H9 (cell line): Measurements from ENCODE around the gene LDLRAD4. TPM values are rescaled to one million over a fixed set of nuclear protein-coding genes. Genes with fewer than 3 reads are reported as not detected.
A peak's percentile ranks its signal among the peaks of the same experiment; 100 is the strongest.

Experiments
- DNase-seq: peaks from one replicate; pipeline ENCODE4 v3.0.0-alpha.2; 2017
- H2AFZ ChIP-seq: one replicate; pipeline ENCODE4 v1.6.1; 2013; ENCODE audit warnings: mild to moderate bottlenecking, low read length, control low read depth, moderate library complexity
- H2AK5ac ChIP-seq: 2 replicates; pipeline ENCODE4 v1.6.1; 2013; ENCODE audit warnings: low read length, control low read depth, mixed read lengths; ENCODE audit not compliant: insufficient read length
- H2BK120ac ChIP-seq: one replicate; pipeline ENCODE4 v1.6.1; 2013; ENCODE audit warnings: low read depth, mild to moderate bottlenecking, low read length, control low read depth, inconsistent platforms; ENCODE audit not compliant: poor library complexity, severe bottlenecking
- H2BK12ac ChIP-seq: 2 replicates; pipeline ENCODE4 v1.6.1; 2013; ENCODE audit warnings: low read length, control low read depth, mixed read lengths, low read depth; ENCODE audit not compliant: insufficient read length
- H2BK15ac ChIP-seq: 2 replicates; pipeline ENCODE4 v1.6.1; 2013; ENCODE audit warnings: low read depth, low read length, control low read depth
- H2BK20ac ChIP-seq: one replicate; pipeline ENCODE4 v1.6.1; 2013; ENCODE audit warnings: low read depth, mild to moderate bottlenecking, low read length, control low read depth, inconsistent platforms; ENCODE audit not compliant: poor library complexity, severe bottlenecking
- H2BK5ac ChIP-seq: 2 replicates; pipeline ENCODE4 v1.6.1; 2013; ENCODE audit warnings: low read length, control low read depth, mixed read lengths; ENCODE audit not compliant: insufficient read length
- H3K14ac ChIP-seq: 2 replicates; pipeline ENCODE4 v1.6.1; 2013; ENCODE audit warnings: low read length, control low read depth; ENCODE audit not compliant: insufficient read depth
- H3K18ac ChIP-seq: 2 replicates; pipeline ENCODE4 v1.6.1; 2013; ENCODE audit warnings: low read depth, mild to moderate bottlenecking, mixed read lengths, low read length, control low read depth; ENCODE audit not compliant: insufficient read length
- H3K23ac ChIP-seq: 2 replicates; pipeline ENCODE4 v1.6.1; 2013; ENCODE audit warnings: low read length, control low read depth, mixed read lengths, low read depth; ENCODE audit not compliant: insufficient read length
- H3K23me2 ChIP-seq: 2 replicates; pipeline ENCODE4 v1.6.1; 2013; ENCODE audit warnings: low read depth, mild to moderate bottlenecking, mixed read lengths, low read length, control low read depth; ENCODE audit not compliant: insufficient read length, poor library complexity, severe bottlenecking
- H3K27ac ChIP-seq: 2 replicates; pipeline ENCODE4 v1.5.1; 2013; ENCODE audit warnings: low read length, control low read depth, mixed read lengths, low read depth; ENCODE audit not compliant: insufficient read length
- H3K27me3 ChIP-seq: 2 replicates; pipeline ENCODE4 v1.6.1; 2013; ENCODE audit warnings: low read length, control low read depth, inconsistent platforms; ENCODE audit not compliant: insufficient read depth
- H3K4ac ChIP-seq: 2 replicates; pipeline ENCODE4 v1.6.1; 2013; ENCODE audit warnings: low read depth, mild to moderate bottlenecking, control low read depth, inconsistent platforms, low read length, moderate library complexity
- H3K4me1 ChIP-seq: 2 replicates; pipeline ENCODE4 v1.6.1; 2013; ENCODE audit warnings: low read length, control low read depth, inconsistent platforms; ENCODE audit not compliant: insufficient read depth
- H3K4me2 ChIP-seq: 2 replicates; pipeline ENCODE4 v1.6.1; 2013; ENCODE audit warnings: low read length, control low read depth, mixed read lengths; ENCODE audit not compliant: insufficient read length, insufficient read depth
- H3K56ac ChIP-seq: 2 replicates; pipeline ENCODE4 v1.6.1; 2013; ENCODE audit warnings: low read depth, mild to moderate bottlenecking, mixed read lengths, low read length, control low read depth; ENCODE audit not compliant: insufficient read length
- H3K79me1 ChIP-seq: 2 replicates; pipeline ENCODE4 v1.6.1; 2013; ENCODE audit warnings: low read depth, mild to moderate bottlenecking, moderate library complexity, low read length, control low read depth, inconsistent platforms; ENCODE audit not compliant: insufficient read depth, poor library complexity, severe bottlenecking
- H3K79me2 ChIP-seq: 2 replicates; pipeline ENCODE4 v1.6.1; 2013; ENCODE audit warnings: low read length, control low read depth, inconsistent platforms; ENCODE audit not compliant: insufficient read depth
- H3K9ac ChIP-seq: 2 replicates; pipeline ENCODE4 v1.6.1; 2013; ENCODE audit warnings: low read length, control low read depth, mixed read lengths; ENCODE audit not compliant: insufficient read length; ENCODE audit errors: extremely low read depth
- H3K9me3 ChIP-seq: one replicate; pipeline ENCODE4 v1.6.1; 2013; ENCODE audit warnings: low read depth, low read length, inconsistent platforms; ENCODE audit not compliant: control insufficient read depth
- H3T11ph ChIP-seq: one replicate; pipeline ENCODE4 v1.6.1; 2013; ENCODE audit warnings: mild to moderate bottlenecking, low read length, control low read depth, inconsistent platforms
- H4K20me1 ChIP-seq: one replicate; pipeline ENCODE4 v1.6.1; 2013; ENCODE audit not compliant: control insufficient read depth, insufficient read length, insufficient read depth
- H4K5ac ChIP-seq: 2 replicates; pipeline ENCODE4 v1.6.1; 2013; ENCODE audit warnings: low read depth, mild to moderate bottlenecking, mixed read lengths, low read length, control low read depth; ENCODE audit not compliant: insufficient read length
- H4K8ac ChIP-seq: replicated peaks from 2 replicates; pipeline ENCODE4 v1.6.1; 2013; ENCODE audit warnings: low read length, control low read depth, mixed read lengths, low read depth; ENCODE audit not compliant: insufficient read length
- H4K91ac ChIP-seq: 2 replicates; pipeline ENCODE4 v1.6.1; 2013; ENCODE audit warnings: low read depth, mild to moderate bottlenecking, moderate library complexity, mixed read lengths, low read length, control low read depth; ENCODE audit not compliant: insufficient read length
- H3K27ac Mint-ChIP-seq, 3 experiments: 2 replicates in 2 of 3; 3 replicates in 1 of 3; pipeline ENCODE4 v1.8.0; 2020 to 2021; ENCODE audit warnings: mixed read lengths in 3 of 3, mild to moderate bottlenecking in 1 of 3, moderate library complexity in 1 of 3
- H3K27me3 Mint-ChIP-seq: 2 replicates; pipeline ENCODE4 v1.8.0; 2021; ENCODE audit warnings: low read depth, mild to moderate bottlenecking, moderate library complexity, mixed read lengths
- H3K36me3 Mint-ChIP-seq, 3 experiments: 2 replicates in 2 of 3; 3 replicates in 1 of 3; pipeline ENCODE4 v1.8.0; 2020 to 2021; ENCODE audit warnings: low read depth in 3 of 3, mixed read lengths in 3 of 3; ENCODE audit not compliant: insufficient read depth in 1 of 3
- H3K4me1 Mint-ChIP-seq, 2 experiments: 2 replicates each; pipeline ENCODE4 v1.8.0; 2020; ENCODE audit warnings: mixed read lengths in 2 of 2
- H3K4me3 Mint-ChIP-seq, 2 experiments: 2 replicates in 1 of 2; 3 replicates in 1 of 2; pipeline ENCODE4 v1.8.0; 2020 to 2021; ENCODE audit warnings: mild to moderate bottlenecking in 2 of 2, mixed read lengths in 2 of 2, moderate library complexity in 1 of 2
- H3K9me3 Mint-ChIP-seq, 2 experiments: 2 replicates in 1 of 2; 3 replicates in 1 of 2; pipeline ENCODE4 v1.8.0; 2020; ENCODE audit warnings: mild to moderate bottlenecking in 2 of 2, mixed read lengths in 2 of 2, moderate library complexity in 1 of 2
- WGBS: extraction: QIAGEN DNeasy Blood & Tissue Kit; methylation state at CpG from one replicate; pipeline ENCODE4 v1.1.7; 2013; ENCODE audit warnings: missing lambda C conversion rate, low lambda C conversion rate, mixed read lengths; ENCODE audit not compliant: insufficient read length; ENCODE audit errors: extremely low coverage; 5-methylcytosine and 5-hydroxymethylcytosine counted together
- total RNA-seq: library from RNA; stranded (reverse); gene quantifications from 2 replicates; pipeline ENCODE4 v1.2.1, GENCODE V29; 2021
- TF ChIP-seq, protein P1 (sequence below): fragments of 200-600 bp; sonication (generic); conservative IDR thresholded peaks from 3 replicates; pipeline ENCODE4 v1.8.0; 2021; ENCODE audit warnings: antibody characterized with exemption, mild to moderate bottlenecking

The LDLRAD4 gene
- total RNA-seq, 1 experiment from 2014 or later = 3.9 TPM

DNA sequence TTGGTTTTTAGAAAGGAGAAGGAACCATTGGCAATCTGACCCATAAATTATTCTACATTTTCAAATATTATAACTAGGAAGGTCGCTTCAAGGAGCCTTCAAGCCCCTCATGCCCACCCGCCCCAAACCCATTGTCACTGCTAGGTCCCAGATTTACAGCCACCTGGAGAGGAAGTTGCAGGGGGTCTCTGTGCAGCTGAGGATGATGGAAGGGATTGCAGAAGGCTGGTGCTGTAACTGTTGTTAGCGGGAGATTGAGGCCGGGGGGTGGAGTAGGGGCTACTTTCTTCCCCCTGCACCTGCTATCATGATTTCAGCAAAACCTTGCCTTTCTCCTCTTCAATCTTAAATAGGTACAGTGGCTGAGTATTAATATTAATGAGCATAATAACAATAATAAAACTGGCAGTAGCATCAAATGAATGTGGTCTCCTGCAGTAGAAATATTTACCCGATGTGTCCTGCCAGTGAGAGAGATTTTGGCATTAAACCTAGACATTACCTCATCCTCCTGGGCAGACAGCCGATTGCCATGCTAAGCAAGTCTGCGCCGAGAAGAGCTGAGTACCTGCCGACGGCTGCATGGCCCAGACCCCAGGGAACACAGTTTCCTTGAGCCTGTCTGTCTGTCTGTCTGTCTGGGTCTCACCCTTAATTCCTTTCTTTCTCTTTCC, 282.4 kb downstream of the LDLRAD4 start:
- no peak overlapping the region for H3K56ac ChIP-seq

More for the DNA sequence above, 282.4 kb downstream of the LDLRAD4 start:
- Histone ChIP-seq H2BK5ac (no peak overlapping the region), H3K23ac (no peak overlapping the region), H3K79me2 (no peaks in the 10 kb centered on the region), H3K14ac (no peak overlapping the region), H3K23me2 (no peaks in the 10 kb centered on the region), H3K27me3 (no peaks in the 10 kb centered on the region), H3K9me3 (peaks cover 7% of the 10 kb centered on the region), H2AFZ (no peak overlapping the region), H3K4me1 (peaks cover 7% of the 10 kb centered on the region; the same call in 1 of the 2 replicates), H3K79me1 (no peaks in the 10 kb centered on the region), H3K27ac (no peak overlapping the region), H3K9ac (no peak overlapping the region), H2BK12ac (no peak overlapping the region), H2BK120ac (no peak overlapping the region), H2BK20ac (no peak overlapping the region), H3K4me2 (peak overlapping the region; percentile 20), H4K5ac (no peak overlapping the region), H3K4ac (no peak overlapping the region; the same call in 1 of the 2 replicates), H2AK5ac (no peak overlapping the region), H3T11ph (no peak overlapping the region), H2BK15ac (no peak overlapping the region), H4K8ac (no peak overlapping the region), H3K18ac (peak overlapping the region; percentile 66), H4K20me1 (no peaks in the 10 kb centered on the region), H4K91ac (no peak overlapping the region)
- Mint-ChIP-seq H3K36me3 (peaks cover 16 to 20% (median 20%) of the 10 kb centered on the region in 3 experiments), H3K27ac (peak overlapping the region in 1 of 3 experiments; percentile 92; a peak in 2 of 7 replicates), H3K27me3 (peaks cover 43% of the 10 kb centered on the region), H3K4me3 (peak overlapping the region; percentile 27 to 43), H3K4me1 (peaks cover 37 to 46% of the 10 kb centered on the region in 2 experiments), H3K9me3 (peaks cover 19 to 20% of the 10 kb centered on the region in 2 experiments)
- TF ChIP-seq, protein P1, sequence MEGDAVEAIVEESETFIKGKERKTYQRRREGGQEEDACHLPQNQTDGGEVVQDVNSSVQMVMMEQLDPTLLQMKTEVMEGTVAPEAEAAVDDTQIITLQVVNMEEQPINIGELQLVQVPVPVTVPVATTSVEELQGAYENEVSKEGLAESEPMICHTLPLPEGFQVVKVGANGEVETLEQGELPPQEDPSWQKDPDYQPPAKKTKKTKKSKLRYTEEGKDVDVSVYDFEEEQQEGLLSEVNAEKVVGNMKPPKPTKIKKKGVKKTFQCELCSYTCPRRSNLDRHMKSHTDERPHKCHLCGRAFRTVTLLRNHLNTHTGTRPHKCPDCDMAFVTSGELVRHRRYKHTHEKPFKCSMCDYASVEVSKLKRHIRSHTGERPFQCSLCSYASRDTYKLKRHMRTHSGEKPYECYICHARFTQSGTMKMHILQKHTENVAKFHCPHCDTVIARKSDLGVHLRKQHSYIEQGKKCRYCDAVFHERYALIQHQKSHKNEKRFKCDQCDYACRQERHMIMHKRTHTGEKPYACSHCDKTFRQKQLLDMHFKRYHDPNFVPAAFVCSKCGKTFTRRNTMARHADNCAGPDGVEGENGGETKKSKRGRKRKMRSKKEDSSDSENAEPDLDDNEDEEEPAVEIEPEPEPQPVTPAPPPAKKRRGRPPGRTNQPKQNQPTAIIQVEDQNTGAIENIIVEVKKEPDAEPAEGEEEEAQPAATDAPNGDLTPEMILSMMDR = no peak
- WGBS = no CpG with 5 or more reads among the region's 10 CpGs
- DNase-seq = peak; percentile 64
